Activated CD4-positive, alpha-beta T cell treated with anti-CD3 and anti-CD28 coated beads, Interleukin-2, Interleukin-4, amounts not matched to agents 100 ng/mL and 50 ng/mL, durations not matched to agents 16 hours and 8 hours (primary cell): ENCODE measurements around the gene TPBGL.
"Not testable (repeated sequence)": the region's sequence is repeated elsewhere in the genome, so short reads cannot be mapped to it uniquely, and the experiment has no call there.

Experiments
- DNase-seq: peaks from one replicate; pipeline ENCODE4 v3.0.0-alpha.2; 2020; ENCODE audit warnings: low spot score

The TPBGL gene

DNA sequence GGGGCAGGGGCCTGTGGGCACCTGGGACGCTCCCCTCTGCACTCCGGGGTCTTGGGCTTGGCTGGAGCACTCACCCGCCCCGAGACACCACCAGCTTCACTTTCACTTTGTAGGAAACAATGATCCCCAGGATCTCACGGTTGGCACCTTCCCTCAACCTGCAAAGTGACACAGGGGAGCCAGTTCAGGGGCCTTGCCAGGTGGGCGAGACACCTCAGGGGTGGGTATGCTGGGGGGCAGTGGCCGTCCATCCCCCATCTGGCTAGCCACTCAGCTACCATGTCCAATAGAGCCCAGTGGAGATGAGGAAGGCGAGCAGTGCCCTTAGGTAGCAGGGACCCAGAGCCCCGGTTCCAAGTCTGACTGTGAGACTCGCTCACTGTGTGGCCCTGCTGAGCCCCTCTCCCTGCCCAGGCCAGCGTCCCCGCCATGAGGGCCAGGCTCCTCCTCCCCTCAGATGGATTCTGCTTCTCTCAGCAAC, 32.3 kb downstream of the TPBGL start:
- no peak for DNase-seq

DNA sequence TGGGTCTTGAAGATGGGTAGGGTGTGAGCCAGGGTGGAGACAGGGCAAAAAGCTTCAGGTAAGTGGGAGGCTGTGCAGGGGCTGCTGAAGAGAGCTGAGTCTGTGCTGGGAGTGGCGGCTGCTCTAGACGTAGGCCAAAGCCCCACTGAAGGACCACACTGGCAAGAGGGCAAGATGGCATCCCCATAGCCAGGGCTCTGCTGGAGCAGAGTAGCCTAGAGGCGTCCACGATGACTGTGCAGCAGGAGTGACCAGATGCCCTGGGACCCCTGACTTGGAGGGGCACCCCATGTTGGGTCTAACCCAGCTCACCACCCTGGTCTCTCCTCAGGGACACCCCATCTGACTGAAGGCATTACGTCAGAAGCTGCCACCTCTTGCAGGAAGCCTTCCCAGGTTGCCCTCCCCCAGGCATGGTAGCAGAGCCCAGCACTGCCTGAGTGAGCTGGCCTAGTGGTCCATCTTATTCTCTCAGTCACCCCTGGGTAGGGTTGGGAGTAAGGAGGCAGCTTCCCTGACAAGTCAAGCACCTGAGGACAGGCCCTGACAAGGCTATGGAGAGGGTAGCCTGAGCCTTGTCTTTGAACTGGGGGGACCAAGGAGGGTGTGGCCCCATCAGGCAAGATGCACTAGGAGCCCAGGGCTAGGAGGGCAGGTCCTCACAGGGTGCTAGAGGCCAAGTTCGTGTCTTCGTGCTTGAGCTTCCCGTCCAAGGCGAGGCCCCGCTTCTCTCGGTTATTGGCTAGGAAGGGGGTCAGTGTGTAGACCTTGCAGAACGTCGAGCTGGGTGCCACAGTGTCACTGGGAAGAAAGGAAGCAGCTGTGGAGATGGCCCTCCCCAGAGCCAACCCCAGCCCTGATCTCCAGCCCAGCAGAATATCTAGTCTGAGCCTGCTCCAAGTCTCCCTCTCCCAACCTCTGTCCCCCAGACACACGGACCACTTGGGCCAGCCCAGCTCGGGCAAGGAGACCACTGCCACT, 33.1 kb downstream of the TPBGL start:
- no peak for DNase-seq

- DNase-seq: not testable (repeated sequence)
Measured at GRCh38 chr11:75274716-75275115, 34.1 kb downstream of the TPBGL start.

DNA sequence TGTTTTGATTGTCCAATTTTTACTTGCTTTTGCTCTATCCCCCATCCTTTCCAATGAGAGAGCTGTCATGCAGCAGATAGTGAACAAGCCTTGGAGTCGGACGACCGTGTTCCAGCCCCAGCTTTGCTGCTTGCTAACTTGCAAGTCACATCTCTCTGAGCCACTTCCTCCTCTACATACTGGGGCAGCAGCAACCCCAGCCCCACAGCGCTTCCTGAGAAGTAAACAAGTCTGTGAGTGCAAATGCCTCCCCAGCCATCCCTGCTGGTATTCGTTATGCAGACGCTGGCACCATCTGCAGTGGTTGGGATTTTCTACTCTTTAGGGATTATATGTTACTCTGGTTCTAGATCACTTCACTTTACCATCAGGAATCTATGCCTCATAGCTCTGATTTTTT, 35.0 kb downstream of the TPBGL start:
- DNase-seq: peak; percentile 67

GRCh38 chr11:75276186-75276585, 35.6 kb downstream of the TPBGL start:
- no peak for DNase-seq

DNA sequence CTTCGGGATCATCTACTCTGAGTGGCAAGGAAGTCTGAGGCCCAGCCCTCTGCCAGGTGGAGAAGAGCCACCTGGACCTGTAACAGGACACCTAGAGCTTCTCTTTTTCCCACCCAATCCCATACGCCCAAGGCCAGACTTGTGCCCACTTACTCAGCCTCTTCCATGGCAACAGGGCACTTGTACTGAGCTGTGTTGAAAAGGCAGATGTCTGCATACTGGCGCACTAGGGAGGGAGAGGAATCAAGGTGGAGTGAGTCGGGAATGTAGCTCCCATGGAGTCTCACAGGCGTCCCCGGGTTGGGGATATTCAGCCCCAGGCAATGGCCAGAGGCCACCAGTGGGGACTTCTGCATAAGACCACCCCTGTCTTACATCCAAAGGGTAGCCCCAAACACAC, 36.1 kb downstream of the TPBGL start:
- no peak for DNase-seq

DNA sequence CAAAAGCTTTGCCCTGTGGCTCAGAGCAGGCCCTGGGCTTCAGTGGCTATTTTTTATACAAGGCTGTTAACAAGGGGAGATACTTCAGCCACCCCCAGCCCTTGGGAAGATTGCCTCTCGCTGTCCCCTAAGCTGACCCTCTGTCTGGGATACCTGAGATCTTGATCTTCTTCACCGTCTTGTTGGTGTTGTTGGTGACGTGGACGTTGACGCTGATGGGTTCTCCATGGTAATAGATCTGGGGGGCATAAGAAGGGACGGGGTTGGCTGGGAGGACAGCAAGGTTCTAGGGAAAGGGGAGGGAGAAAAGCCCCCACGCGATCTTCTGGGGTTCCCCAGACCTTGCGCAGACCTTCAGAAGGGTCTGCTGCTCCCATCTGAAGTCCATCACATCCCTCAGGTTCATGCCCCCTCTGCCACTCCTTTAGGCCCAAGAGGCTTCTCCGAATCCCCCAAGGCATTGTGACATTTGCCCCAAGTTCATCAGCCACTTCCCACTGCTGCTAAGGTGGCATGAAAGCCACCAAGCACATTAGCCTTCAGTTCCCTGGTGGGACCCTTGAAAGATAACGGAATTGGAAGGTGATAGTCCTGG, 36.7 kb downstream of the TPBGL start:
- no peak for DNase-seq

DNA sequence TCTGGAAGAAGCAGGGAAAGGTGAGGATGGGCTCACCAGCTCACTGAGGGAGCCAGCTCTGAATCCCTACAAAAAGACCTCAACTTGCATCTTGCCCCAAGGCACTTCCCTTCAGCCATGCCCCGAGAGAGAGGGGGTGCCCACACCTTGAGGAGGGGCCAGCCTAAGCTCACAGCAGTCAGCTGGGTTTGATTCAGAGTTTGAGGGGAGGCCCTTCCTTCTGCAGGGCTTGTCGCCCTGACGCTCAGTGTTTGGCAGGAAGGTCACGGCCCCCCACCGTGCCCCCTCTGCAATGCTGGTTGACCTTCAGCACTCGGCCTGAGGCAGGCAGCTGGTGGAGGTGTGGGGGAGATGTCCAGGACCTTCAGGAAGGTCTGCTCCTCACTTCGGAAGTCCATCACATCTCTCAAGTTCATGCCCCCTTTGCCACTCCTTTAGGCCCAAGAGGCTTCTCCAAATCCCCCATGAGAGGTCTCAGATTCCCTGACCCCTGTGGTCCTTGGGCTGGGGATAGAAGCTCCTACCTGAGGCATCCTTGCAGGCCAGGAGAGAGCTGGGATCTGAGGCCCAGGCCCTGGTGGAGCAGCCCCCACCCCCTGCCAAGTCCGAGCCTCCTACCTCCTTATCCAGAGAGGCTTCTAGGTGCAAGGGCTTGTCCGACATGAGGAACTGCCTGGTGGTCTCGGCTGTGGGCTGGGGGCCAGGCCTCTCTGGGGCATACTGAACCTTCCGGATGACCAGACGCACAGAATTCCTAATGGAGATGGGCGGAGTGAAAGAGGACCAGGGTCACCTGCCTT, 37.6 kb downstream of the TPBGL start:
- no peak for DNase-seq

GRCh38 chr11:75279273-75279672, 38.7 kb downstream of the TPBGL start:
- no peak for DNase-seq

DNA sequence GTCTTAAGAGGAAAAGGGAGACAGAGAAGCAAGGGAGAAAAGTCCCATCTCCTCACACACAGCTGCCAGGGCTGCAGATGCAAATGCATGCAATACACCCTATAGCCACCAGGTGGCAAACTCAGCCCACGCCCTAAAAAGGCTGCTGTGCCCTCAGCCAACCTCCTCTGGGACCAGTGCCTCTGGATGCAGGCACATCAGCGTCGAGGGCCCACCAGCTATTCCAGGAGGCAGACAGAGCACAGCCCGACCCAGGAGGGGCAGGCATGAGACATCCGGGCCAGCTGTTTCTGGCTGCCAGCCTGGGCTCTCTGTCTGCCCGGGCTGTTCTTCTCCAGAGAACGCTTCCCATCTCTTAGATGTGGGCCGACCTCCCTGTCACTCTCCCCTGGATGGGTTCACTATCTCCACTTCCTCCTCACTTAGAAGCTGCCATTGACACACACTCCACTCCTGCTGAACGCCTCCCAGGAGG, 39.7 kb downstream of the TPBGL start:
- DNase-seq: peak; percentile 78

- DNase-seq: no peak
Measured at GRCh38 chr11:75280770-75281468, 40.3 kb downstream of the TPBGL start.

- no peak for DNase-seq
Measured at GRCh38 chr11:75281469-75282095, 41.0 kb downstream of the TPBGL start.

- no peak for DNase-seq
Measured at GRCh38 chr11:75283391-75283931, 42.9 kb downstream of the TPBGL start.

- DNase-seq: no peak
Measured at GRCh38 chr11:75285776-75286360, 45.3 kb downstream of the TPBGL start.

- DNase-seq: no peak
Measured at GRCh38 chr11:75286826-75287465, 46.4 kb downstream of the TPBGL start.

GRCh38 chr11:75287579-75287978, 47.0 kb downstream of the TPBGL start:
- no peak for DNase-seq

GRCh38 chr11:75289511-75289760, 48.9 kb downstream of the TPBGL start:
- no peak for DNase-seq

DNA sequence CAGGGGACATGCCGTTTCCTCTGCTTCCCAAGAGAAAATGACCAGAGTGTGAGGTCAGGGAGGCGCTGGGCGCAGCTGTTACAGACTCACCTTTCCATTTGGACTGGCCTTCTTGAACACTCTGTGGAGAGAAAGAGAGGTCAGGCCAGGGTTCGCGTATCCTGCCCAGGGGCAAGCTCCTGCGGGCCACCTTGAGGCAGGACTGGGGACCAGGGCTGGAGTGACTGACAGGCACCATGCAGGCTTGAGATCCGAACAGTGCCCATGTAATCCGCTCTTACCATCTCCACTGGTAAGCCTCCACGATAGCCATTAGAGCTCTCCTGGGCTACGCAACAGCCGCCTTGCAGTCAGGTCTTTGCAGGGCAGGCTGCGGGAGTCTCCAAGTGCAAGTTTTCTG, 49.3 kb downstream of the TPBGL start:
- no peak for DNase-seq

DNA sequence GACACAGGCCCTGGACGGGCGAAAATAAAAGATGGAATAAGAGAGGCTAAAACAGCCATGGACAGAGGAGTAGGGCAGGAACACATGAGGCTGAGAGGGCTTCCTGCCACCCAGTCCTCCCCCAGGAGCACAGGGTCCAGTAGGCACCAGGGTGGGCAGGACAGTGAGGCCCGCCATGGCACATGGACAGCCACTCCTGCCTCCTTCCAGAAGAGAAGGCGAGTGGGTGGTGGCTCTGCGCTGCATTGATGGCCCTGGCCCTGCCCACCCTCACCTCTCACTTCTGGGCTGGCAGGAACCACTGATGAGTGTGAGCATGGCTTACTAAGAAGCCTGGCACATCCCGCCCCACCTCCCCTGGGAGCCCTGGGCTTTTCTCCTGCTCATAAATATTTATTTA, 51.2 kb downstream of the TPBGL start:
- DNase-seq: no peak

DNA sequence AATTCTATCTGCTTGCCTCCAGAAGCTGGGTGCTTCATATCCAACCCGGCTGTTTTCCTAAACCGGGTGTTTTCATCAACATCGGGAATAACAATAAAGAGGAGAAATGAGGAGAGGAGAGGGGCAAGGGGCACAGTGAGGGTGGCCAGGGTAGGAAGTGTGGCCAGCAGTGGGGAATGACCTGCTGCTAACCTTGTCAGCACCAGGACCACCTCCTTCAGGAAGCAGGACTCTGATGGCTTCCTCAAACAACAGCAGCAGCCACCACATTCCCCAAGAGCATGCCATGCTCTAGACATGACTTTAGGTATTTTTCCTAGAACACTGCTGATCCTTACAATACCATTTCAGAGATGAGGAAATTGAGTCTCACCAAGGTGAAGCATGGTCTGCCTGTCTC, 52.4 kb downstream of the TPBGL start:
- no peak for DNase-seq
